ENCODE measurements around the gene TCF25.
"Not testable (repeated sequence)": the region's sequence is repeated elsewhere in the genome, so short reads cannot be mapped to it uniquely, and the experiment has no call there.

TCF25 gene

GRCh38 chr16:89873109-89873971 lies at the start of gene TCF25:
TCF25 (plus strand) TSS chr16:89873592; CDS start chr16:89873668, 76 bp downstream.
- peak; percentile 83 for DNase-seq

DNA sequence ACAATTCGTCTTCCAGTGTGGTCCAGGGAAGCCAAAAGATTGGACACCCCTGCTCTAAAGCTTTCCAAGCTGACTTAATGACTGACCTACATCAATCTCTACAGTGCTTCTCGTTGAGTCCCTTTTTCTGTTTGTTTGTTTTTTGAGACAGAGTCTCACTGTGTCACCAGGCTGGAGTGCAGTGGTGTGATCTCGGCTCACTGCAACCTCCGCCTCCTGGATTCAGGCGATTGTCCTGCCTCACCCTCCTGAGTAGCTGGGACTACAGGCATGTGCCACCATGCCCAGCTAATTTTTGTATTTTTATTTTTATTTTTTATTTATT lies 49.6 kb upstream of the TCF25 start:
- not testable (repeated sequence) for DNase-seq

- no peak for DNase-seq
Measured at GRCh38 chr16:89826531-89827382, 46.6 kb upstream of the TCF25 start.

GRCh38 chr16:89827383-89828198 lies 45.8 kb upstream of the TCF25 start:
- no peak for DNase-seq

DNA sequence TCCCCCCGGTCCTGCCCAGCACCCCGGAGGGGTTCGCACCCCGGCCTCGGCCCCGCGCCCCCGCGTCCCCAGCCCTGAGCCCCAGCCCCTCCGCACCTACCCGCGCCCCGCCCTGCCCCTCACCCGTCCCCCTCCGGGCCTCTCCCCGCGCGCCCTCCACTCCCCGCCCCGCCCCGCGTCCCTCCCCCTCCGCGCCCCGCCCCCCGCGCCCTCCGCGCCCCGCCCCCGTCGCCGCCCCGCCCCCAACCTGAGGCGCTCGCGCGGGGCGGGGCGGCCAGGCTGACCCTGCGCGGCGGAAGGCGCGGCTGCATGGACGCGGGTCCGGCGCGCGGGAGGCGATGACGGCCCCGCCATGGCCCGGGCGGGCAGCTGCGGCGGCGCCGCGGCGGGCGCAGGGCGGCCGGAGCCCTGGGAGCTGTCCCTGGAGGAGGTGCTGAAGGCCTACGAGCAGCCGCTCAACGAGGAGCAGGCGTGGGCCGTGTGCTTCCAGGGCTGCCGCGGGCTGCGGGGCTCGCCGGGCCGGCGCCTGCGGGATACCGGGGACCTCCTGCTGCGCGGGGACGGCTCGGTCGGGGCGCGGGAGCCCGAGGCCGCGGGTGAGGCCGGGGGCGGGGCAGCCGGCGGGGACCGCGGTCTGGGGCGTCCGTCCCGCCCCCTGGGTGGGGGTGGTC lies 45.1 kb upstream of the TCF25 start, which contains the start of gene SPIRE2:
Gene SPIRE2 (plus strand): TSS at position 277 of the 671 bp plus-strand sequence. CDS start 76 bp downstream, at position 353.
- DNase-seq: peak; percentile 71

- DNase-seq: no peak
Measured at GRCh38 chr16:89828870-89829629, 44.3 kb upstream of the TCF25 start.

GRCh38 chr16:89829630-89830437 lies 43.6 kb upstream of the TCF25 start:
- DNase-seq: no peak

DNA sequence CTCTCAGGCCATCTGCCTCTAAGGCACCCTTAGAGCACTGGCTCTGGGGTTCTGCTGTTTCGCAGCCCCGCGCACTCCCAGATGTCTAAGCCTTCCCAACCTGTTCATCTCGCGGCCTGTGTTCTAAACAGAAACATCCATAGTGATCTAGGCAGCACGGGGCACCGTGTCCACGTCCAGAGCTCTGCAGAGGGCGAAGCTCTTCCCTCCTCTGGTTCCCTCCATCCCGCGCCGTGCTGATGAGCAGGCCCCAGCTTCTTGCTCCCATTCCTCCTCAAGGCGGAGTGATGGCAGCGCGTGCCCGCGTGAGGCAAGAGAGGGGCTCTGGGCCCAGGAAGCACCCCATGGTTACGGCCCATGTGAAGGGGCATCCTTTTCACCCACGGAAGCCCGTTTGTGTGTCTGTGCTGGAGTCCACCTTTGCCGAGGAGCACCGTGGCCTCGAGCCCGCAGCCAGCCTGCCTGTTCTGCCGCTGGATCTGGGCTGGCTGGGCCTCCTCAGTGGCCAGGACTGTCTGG lies 41.5 kb upstream of the TCF25 start:
- DNase-seq: no peak

GRCh38 chr16:89833664-89834363 lies 39.6 kb upstream of the TCF25 start:
- not testable (repeated sequence) for DNase-seq

DNA sequence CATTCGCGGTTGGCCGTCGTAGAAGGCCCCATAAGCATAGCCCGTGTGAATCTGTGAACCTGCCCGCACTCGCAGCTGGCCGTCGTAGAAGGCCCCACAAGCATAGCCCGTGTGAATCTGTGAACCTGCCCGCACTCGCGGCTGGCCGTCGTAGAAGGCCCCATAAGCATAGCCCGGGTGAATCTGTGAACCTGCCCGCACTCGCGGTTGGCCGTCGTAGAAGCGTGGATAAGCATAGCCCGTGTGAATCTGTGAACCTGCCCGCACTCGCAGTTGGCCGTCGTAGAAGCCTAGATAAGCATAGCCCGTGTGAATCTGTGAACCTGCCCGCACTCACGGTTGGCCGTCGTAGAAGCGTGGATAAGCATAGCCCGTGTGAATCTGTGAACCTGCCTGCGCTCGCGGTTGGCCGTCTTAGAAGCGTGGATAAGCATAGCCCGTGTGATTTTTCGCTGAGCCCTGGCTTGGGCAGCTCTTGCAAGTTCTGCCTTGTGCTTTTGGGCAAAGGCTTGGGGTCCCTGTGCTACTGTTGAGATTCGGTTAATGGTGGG lies 38.5 kb upstream of the TCF25 start:
- not testable (repeated sequence) for DNase-seq

DNA sequence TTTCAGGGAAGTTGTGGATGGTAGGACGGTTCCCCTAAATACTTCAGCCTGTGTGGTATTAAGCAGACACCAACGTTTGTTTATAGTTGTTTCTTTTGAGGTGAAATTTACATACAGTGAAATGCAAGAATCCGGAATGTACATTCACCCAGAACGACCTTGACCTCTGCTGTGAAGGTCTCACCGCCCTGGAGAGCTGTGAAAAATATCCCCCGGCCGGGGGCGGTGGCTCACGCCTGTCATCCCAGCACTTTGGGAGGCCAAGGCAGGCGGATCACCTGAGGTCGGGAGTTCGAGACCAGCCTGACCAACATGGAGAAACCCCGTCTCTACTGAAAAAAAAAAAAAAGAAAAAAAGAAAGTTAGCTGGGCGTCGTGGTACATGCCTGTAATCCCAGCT lies 36.9 kb upstream of the TCF25 start:
- not testable (repeated sequence) for DNase-seq

DNA sequence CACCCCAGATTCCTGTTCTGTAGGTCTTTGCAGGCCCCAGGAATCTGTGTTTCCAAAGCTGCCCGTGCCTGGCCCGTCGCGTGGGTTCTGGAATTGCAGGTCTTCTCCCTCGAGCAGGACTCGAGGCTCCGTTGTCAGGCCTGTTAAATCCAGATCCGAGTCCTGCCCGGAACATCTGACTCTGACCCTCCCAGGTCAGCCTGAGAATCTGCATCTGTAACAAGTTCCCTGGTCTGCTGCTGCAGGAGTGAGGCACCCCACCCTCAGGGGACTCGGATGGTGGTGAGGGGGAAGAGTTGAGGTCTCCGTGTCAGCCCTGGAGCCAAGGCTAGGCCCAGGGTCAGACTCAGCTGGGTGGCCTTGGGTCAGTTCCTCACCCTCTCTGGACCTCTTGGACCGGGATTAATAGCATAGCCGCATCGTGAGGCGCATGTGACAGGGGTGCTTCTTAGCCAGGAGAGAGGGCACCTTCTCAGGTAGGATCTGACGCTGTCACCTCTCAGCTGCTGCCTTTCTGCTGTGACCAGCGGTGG lies 36.3 kb upstream of the TCF25 start:
- DNase-seq: no peak

DNA sequence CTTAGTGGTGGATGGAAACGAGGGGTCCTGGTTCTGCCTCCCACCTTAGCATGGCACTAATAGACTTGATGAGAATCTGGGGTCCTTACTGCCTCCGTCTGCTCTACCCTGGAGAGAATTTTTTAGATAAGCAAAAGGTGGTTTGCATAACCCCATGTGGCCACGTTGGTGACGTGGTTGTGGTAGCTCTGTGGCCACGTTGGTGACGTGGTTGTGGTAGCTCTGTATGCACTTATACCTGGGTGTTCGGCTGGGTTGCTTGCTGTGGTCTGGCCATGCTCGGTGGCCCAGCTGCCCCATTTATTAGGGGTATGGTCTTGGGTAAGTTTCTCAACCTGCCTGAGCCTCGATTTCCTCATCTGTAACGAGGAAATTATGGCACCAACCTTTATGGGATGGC lies 32.1 kb upstream of the TCF25 start:
- no peak for DNase-seq

- DNase-seq: no peak
Measured at GRCh38 chr16:89842471-89843408, 30.7 kb upstream of the TCF25 start.

- no peak for DNase-seq
Measured at GRCh38 chr16:89843409-89844350, 29.7 kb upstream of the TCF25 start.

- DNase-seq: no peak
Measured at GRCh38 chr16:89844739-89845339, 28.6 kb upstream of the TCF25 start.
